Measurements from ENCODE around the gene CELA1.
"Not testable (repeated sequence)": the region's sequence is repeated elsewhere in the genome, so short reads cannot be mapped to it uniquely, and the experiment has no call there.

The CELA1 gene

DNA sequence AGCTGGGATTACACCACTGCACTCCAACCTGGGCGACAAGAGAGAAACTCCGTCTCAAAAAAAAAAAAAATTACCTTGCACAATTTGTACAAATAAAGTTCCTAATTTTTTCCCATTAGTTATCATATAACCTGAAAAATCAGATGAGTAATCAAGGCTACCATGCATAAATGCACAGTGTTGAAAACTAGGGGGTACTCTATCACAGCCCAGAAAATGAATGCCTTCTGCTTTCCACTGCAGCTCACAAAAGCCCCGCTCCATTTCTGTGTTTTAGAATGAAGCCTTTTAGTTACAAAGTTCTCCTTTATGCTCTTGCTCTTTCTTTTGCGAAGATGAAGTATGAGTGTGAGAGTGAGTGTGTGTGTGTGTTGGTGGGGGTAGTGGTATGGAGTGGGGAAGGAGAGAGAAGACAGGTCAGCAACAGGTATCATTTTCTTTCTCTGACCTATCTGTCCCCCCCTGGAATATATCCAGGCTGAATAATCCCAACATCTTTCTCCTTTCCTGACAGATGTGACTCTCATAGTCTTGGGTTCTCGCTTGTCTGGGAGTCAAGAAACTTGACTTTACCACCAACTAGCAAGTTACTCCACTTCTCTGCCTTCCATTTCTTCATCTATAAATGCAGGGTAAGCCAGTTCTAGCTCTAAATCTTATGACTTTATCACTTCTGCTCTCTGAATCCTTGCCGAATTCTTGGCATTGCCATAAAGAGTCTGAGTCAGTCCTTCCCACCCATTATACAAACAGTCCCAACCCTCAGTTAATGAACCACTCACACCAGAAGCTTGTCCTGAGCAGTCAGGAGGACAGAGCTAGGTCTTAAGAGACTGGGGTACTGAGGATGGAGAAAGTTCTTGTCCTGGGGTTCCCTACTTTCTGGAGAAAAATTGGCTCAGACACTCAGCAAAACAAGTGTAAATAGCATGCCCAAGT is 38.6 kb downstream of the CELA1 start:
- no peak for DNase-seq

DNA sequence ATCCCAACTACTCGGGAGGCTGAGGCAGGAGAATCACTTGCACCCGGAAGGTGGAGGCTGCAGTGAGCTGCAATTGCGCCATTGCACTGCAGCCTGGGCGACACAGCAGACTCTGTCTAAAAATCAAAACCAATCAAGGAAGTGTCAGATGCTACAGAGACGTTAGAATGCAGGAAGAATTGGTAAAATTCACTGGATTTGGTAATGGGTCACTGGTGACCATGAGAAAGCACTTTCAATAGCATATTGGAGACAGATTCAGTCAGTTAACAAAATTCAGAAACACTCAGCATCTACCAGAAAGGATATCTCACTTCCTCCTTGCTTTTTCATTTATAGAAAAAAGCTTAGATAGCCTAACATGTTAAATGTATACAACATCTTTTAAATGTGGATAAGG is 40.0 kb downstream of the CELA1 start:
- no peak for DNase-seq

- not testable (repeated sequence) for DNase-seq
These were observed 45.7 kb downstream of the CELA1 start for GRCh38 chr12:51300768-51301167.

GRCh38 chr12:51295651-51296050 is 50.8 kb downstream of the CELA1 start:
- no peak for DNase-seq

DNA sequence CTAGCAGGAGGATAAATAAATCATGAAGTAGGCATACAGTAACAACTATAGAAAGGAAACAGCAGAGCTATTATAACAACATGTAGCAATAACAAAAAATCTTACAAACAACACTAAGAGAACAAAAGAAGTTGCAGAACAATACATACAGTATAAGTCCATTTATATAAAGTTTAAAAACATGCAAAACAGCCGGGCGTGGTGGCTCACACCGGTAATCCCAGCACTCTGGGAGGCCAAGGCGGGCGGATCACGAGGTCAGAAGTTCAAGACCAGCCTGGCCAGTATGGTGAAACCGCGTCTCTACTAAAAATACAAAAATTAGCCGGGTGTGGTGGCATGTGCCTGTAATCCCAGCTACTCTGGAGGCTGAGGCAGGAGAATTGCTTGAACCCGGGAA is 52.4 kb downstream of the CELA1 start:
- not testable (repeated sequence) for DNase-seq

- DNase-seq = no peak
These were observed 52.8 kb downstream of the CELA1 start for GRCh38 chr12:51293696-51294095.

DNA sequence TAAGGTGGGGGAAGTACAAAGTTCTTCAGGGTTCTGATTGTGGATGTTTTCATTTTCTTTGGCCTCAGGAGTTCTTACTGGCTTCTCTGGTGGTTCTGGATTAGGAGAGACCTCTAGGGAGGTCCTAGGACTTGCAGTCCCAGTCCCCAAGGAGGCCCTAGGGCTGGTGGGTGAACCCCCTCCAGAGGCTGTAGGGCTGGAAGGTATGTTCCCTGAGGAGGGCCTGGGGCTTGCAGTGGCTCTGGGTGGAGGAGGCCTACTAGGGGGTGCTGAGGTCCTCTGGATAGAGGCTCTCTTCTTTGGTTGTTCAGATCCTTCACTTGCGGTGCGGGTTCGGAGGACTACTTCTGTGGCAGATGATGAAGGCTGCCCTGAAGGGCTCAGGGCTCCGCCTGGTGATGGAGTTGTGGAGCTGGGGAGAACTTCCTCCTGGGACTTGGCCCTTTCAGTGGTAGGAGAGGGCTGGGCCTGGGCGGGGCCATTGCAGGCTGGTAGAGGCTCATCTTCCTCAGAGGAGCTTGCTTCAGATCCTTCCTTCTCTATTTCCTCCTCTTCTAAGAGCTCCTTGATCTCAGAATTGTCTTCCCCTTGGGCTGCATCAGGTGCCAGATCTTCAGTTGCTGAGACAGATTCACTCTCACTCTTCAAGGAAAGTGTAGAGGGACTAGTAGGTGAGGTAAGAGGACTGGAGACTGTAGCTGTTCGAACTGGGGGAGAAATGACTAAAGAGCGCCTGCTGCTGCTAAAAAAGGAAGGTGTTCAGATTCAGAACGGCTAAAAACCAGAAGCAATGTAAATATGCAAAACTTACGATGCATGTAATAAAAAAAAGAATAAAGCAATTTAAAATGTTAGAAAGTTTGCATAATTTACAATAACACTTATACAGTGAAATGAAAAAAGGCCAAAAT is 54.6 kb downstream of the CELA1 start:
- DNase-seq = not testable (repeated sequence)

GRCh38 chr12:51285843-51286242 is 60.6 kb downstream of the CELA1 start:
- DNase-seq = no peak

DNA sequence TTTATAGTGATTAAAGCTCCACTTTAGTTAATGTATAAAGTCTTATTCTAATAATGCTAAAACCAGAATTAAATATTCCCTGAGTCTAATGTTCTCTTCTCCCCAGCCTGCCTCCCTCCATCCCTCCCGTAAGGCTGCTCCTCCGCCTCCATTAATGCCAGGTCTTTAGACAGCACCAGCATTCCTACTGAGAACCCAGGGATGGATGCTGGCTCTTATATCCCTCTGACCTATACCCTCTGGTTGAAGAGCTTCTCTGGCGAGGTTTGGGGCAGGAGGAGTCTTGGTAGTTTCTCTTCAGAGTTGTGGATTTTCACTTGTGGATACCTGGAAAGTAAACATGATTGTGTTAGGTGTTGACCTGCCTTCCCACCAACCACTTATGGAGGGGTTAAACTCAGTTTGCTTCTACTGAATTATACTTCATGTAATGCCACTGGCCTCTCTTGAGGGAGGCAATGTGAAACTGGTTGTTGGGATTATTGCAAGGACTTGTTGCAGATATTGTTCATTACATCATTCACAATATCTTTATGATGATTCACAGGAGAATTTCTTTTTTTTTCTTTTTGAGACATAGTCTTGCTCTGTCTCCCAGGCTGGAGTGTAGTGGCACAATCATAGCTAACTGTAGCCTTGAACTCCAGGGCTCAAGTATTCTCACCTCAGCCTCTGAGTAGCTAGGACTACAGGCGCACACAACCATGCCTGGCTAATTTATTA is 65.1 kb downstream of the CELA1 start:
- DNase-seq = no peak
